ENCODE results near the gene CANT1. TPM values are rescaled to one million over a fixed set of nuclear protein-coding genes. Genes with fewer than 3 reads are reported as not detected.

Gene CANT1
- total and polyA plus RNA-seq, 2 donors (not counting 1 experiment from before 2014, with no cell fraction given): 39.9 to 46.6 TPM

DNA sequence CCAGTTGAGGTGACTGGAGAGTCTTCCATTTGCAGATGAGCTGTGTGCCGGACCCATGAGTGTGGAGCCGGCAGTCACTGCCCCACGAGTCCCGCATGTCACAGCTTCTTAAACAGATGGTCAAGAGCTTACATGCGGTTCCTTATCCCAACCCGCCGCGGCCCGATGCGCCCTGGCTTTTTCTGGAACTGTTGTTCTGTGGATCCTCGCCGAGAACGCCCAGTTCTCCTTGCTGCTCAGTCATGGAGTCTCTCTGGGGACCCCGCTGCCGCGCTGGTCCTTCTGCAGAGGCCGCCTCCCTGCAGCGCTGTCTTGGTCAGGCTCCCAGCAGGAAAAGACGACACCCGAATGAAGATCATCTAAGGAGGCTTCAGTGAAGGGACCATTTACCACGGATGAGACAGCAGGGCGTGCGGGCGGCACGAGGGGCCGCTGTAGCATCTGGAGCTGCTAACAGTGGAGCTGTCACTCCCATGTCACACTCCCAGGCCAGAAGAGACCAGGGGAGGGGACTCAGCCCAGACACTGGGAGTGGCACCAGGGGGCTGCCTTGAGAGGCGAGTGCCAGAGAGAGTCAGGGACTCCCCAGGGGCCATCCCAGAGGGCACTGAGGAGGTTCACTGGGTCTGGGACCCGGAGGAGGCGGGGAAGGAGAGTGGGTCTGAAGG is 19.1 kb downstream of the CANT1 start:
- Histone ChIP-seq H3K4me1 (ENCODE audit: control insufficient read depth, extremely low read depth, insufficient read depth, low read length) (peaks cover 3% of the 10 kb centered on the region), H4K20me1 (ENCODE audit: control insufficient read depth, extremely low read depth, insufficient read depth, low read length) (no peaks in the 10 kb centered on the region), H2AFZ (ENCODE audit: low read length) (no peak overlapping the region), H3K4me3 (replicated peaks in 1 of 4; ENCODE audit: control extremely low read depth in 1 of 4, insufficient read depth in 1 of 4, low read depth in 3 of 4, low read length in 4 of 4) (no peak overlapping the region), H3K9me3 (ENCODE audit: control insufficient read depth, insufficient read depth, low read depth, low read length) (no peaks in the 10 kb centered on the region), H3K27ac (ENCODE audit: insufficient read depth, low read length) (no peak overlapping the region), H3K9ac (ENCODE audit: insufficient read depth, low read length) (no peak overlapping the region), H3K27me3 (ENCODE audit: control insufficient read depth, insufficient read depth, low read length) (no peaks in the 10 kb centered on the region), H3K36me3 (ENCODE audit: control insufficient read depth, insufficient read depth, low read length) (peaks cover 19% of the 10 kb centered on the region), H3K4me2 (ENCODE audit: extremely low read depth, insufficient read depth, low read length) (no peak overlapping the region), H3K79me2 (ENCODE audit: control insufficient read depth, insufficient read depth, low read length) (peaks cover 2% of the 10 kb centered on the region)
- DNase-seq (ENCODE audit: low read depth in 2 of 2): no peak
- no peak for TF ChIP-seq EZH2 (IDR thresholded peaks at IDR 0.05; ENCODE audit: low read length, missing control alignments)
- TF ChIP-seq, protein P1, sequence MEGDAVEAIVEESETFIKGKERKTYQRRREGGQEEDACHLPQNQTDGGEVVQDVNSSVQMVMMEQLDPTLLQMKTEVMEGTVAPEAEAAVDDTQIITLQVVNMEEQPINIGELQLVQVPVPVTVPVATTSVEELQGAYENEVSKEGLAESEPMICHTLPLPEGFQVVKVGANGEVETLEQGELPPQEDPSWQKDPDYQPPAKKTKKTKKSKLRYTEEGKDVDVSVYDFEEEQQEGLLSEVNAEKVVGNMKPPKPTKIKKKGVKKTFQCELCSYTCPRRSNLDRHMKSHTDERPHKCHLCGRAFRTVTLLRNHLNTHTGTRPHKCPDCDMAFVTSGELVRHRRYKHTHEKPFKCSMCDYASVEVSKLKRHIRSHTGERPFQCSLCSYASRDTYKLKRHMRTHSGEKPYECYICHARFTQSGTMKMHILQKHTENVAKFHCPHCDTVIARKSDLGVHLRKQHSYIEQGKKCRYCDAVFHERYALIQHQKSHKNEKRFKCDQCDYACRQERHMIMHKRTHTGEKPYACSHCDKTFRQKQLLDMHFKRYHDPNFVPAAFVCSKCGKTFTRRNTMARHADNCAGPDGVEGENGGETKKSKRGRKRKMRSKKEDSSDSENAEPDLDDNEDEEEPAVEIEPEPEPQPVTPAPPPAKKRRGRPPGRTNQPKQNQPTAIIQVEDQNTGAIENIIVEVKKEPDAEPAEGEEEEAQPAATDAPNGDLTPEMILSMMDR (conservative IDR thresholded peaks at IDR 0.05 in 1 of 2, IDR thresholded peaks at IDR 0.05 in 1 of 2; ENCODE audit: low read depth in 1 of 2, low read length in 2 of 2): no peak

DNA sequence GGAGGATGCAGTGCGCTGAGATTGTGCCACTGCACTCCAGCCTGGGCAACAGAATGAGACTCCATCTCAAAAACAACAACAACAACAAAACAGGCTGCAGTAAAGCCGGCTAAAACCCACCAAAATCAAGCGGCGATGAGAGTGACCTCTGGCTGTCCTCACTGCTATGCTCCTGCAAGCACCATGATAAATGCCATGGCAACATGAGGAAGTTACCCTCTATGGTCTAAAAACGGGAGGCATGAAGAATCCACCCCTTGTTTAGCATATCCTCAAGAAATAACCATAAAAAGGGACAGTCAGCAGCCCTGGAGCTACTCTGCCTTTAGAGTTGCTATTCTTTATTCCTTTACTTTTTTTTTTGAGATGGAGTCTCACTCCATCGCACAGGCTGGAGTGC is 21.4 kb downstream of the CANT1 start:
- H2AFZ ChIP-seq (ENCODE audit: low read length): no peak overlapping the region
- H3K4me1 ChIP-seq (ENCODE audit: control insufficient read depth, extremely low read depth, insufficient read depth, low read length): peaks cover 3% of the 10 kb centered on the region
- no peak for TF ChIP-seq EZH2 (IDR thresholded peaks at IDR 0.05; ENCODE audit: low read length, missing control alignments)
- TF ChIP-seq, protein P1 (conservative IDR thresholded peaks at IDR 0.05 in 1 of 2, IDR thresholded peaks at IDR 0.05 in 1 of 2; ENCODE audit: low read depth in 1 of 2, low read length in 2 of 2): no peak
- peaks cover 6% of the 10 kb centered on the region for H3K36me3 ChIP-seq (ENCODE audit: control insufficient read depth, insufficient read depth, low read length)
- DNase-seq (ENCODE audit: low read depth in 2 of 2): no peak
- no peaks in the 10 kb centered on the region for H3K27me3 ChIP-seq (ENCODE audit: control insufficient read depth, insufficient read depth, low read length)
- no peak overlapping the region for H3K4me3 ChIP-seq (replicated peaks in 1 of 4; ENCODE audit: control extremely low read depth in 1 of 4, insufficient read depth in 1 of 4, low read depth in 3 of 4, low read length in 4 of 4)
- H3K9ac ChIP-seq (ENCODE audit: insufficient read depth, low read length): no peak overlapping the region
- no peak overlapping the region for H3K27ac ChIP-seq (ENCODE audit: insufficient read depth, low read length)
- H3K79me2 ChIP-seq (ENCODE audit: control insufficient read depth, insufficient read depth, low read length): peaks cover 2% of the 10 kb centered on the region
- no peak overlapping the region for H3K4me2 ChIP-seq (ENCODE audit: extremely low read depth, insufficient read depth, low read length)
- H4K20me1 ChIP-seq (ENCODE audit: control insufficient read depth, extremely low read depth, insufficient read depth, low read length): no peaks in the 10 kb centered on the region
- H3K9me3 ChIP-seq (ENCODE audit: control insufficient read depth, insufficient read depth, low read depth, low read length): no peaks in the 10 kb centered on the region

DNA sequence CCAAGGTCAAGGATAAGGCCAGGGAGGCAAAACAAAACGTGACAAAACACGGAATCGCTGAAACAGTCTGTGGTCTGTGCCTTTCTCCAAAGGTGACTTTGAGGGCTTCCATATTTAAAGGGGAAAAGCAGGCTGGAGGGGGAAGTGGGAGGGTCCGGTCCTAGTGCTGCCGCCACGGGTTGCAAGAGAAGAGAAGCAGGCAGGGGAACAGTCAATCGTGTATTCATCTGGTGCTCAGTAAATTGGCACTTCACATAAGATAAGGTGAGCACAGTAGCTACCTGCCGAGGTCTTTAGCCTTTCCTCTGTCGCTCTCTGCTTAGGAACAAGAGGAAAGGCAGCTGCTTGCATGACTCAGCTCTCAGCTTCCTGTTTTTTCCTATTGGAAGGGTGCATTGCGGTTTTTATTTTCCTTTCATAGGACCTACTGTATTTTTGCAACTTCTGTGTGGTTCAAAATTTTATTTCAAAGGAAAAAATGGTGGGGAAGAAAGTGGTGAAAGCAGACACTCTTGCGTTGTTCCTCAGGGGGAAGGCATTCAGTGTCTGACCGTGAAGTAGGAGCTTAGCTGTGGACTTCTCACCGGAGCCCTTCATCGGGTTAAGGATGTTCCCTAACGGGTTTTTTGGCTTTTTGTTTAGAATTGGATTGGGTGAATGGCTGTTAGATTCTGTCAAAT is 22.8 kb downstream of the CANT1 start:
- TF ChIP-seq, protein P1 (conservative IDR thresholded peaks at IDR 0.05 in 1 of 2, IDR thresholded peaks at IDR 0.05 in 1 of 2; ENCODE audit: low read depth in 1 of 2, low read length in 2 of 2): no peak
- TF ChIP-seq EZH2 (IDR thresholded peaks at IDR 0.05; ENCODE audit: low read length, missing control alignments): no peak
- peak overlapping the region; percentile 83 for H3K4me2 ChIP-seq (ENCODE audit: extremely low read depth, insufficient read depth, low read length)
- no peaks in the 10 kb centered on the region for H3K79me2 ChIP-seq (ENCODE audit: control insufficient read depth, insufficient read depth, low read length)
- no peaks in the 10 kb centered on the region for H4K20me1 ChIP-seq (ENCODE audit: control insufficient read depth, extremely low read depth, insufficient read depth, low read length)
- no peaks in the 10 kb centered on the region for H3K9me3 ChIP-seq (ENCODE audit: control insufficient read depth, insufficient read depth, low read depth, low read length)
- peak overlapping the region; percentile 33 to 49 (median 36) for H3K4me3 ChIP-seq (replicated peaks in 1 of 4; ENCODE audit: control extremely low read depth in 1 of 4, insufficient read depth in 1 of 4, low read depth in 3 of 4, low read length in 4 of 4)
- H3K9ac ChIP-seq (ENCODE audit: insufficient read depth, low read length): no peak overlapping the region
- H3K36me3 ChIP-seq (ENCODE audit: control insufficient read depth, insufficient read depth, low read length): peaks cover 6% of the 10 kb centered on the region
- H2AFZ ChIP-seq (ENCODE audit: low read length): peak overlapping the region; percentile 35
- no peaks in the 10 kb centered on the region for H3K27me3 ChIP-seq (ENCODE audit: control insufficient read depth, insufficient read depth, low read length)
- H3K27ac ChIP-seq (ENCODE audit: insufficient read depth, low read length): peak overlapping the region; percentile 27
- DNase-seq (ENCODE audit: low read depth in 2 of 2): peak; percentile 72 to 75
- peaks cover 3% of the 10 kb centered on the region for H3K4me1 ChIP-seq (ENCODE audit: control insufficient read depth, extremely low read depth, insufficient read depth, low read length)
